BLaER1 (cell line): ENCODE results near the gene H2BW1.
"Not testable (repeated sequence)": the region's sequence is repeated elsewhere in the genome, so short reads cannot be mapped to it uniquely, and the experiment has no call there.

ENCODE experiments used
- H3K27ac ChIP-seq: shearing (Covaris generic); formaldehyde crosslinking; 2 replicates; pipeline ENCODE4 v1.8.1; 2022
- H3K27me3 ChIP-seq: shearing (Covaris generic); formaldehyde crosslinking; 2 replicates; pipeline ENCODE4 v1.8.1; 2022
- H3K36me3 ChIP-seq: shearing (Covaris generic); formaldehyde crosslinking; 2 replicates; pipeline ENCODE4 v1.8.1; 2022
- H3K4me1 ChIP-seq: shearing (Covaris generic); formaldehyde crosslinking; 2 replicates; pipeline ENCODE4 v1.8.1; 2022
- H3K4me2 ChIP-seq: shearing (Covaris generic); formaldehyde crosslinking; 2 replicates; pipeline ENCODE4 v1.8.1; 2022
- H3K4me3 ChIP-seq: shearing (Covaris generic); formaldehyde crosslinking; 2 replicates; pipeline ENCODE4 v1.8.1; 2022
- H3K9ac ChIP-seq: shearing (Covaris generic); formaldehyde crosslinking; 2 replicates; pipeline ENCODE4 v1.8.1; 2022
- H3K9me3 ChIP-seq: shearing (Covaris generic); formaldehyde crosslinking; 2 replicates; pipeline ENCODE4 v1.8.1; 2022
- H4K20me1 ChIP-seq: shearing (Covaris generic); formaldehyde crosslinking; 2 replicates; pipeline ENCODE4 v1.8.1; 2022
- Cebpa-rat ChIP-seq: shearing (Covaris generic); IDR thresholded peaks from 2 replicates; pipeline ENCODE4 v1.8.1; 2022

H2BW1 gene, protein sequence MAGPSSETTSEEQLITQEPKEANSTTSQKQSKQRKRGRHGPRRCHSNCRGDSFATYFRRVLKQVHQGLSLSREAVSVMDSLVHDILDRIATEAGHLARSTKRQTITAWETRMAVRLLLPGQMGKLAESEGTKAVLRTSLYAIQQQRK

GRCh38 chrX:104013606-104014005, at the start of gene H2BW1:
H2BW1 (minus strand) TSS chrX:104013708; CDS start chrX:104013576, 132 bp downstream.
- TF ChIP-seq Cebpa-rat = no peak
- Histone ChIP-seq H3K27ac (no peak within 1 kb of the TSS), H3K9ac (no peak within 1 kb of the TSS), H3K27me3 (no peaks in the 10 kb centered on the region), H3K36me3 (no peaks in the 10 kb centered on the region), H3K9me3 (peaks cover 7% of the 10 kb centered on the region), H4K20me1 (no peaks in the 10 kb centered on the region), H3K4me3 (no peak within 1 kb of the TSS), H3K4me1 (no peaks in the 10 kb centered on the region), H3K4me2 (no peak within 1 kb of the TSS)

GRCh38 chrX:104062636-104063035, 49.1 kb upstream of the H2BW1 start:
- not testable (repeated sequence) for H3K36me3 ChIP-seq

GRCh38 chrX:104054956-104055355, 41.4 kb upstream of the H2BW1 start:
- not testable (repeated sequence) for H3K27me3 ChIP-seq, H3K4me2 ChIP-seq, H3K9ac ChIP-seq, H3K9me3 ChIP-seq, H3K4me1 ChIP-seq, H3K4me3 ChIP-seq, H3K36me3 ChIP-seq, H4K20me1 ChIP-seq, H3K27ac ChIP-seq

More at GRCh38 chrX:104062636-104063035, 49.1 kb upstream of the H2BW1 start:
- H3K27me3 ChIP-seq, H3K9ac ChIP-seq, H3K27ac ChIP-seq, H3K4me2 ChIP-seq, H3K4me1 ChIP-seq, H3K4me3 ChIP-seq, H4K20me1 ChIP-seq, H3K9me3 ChIP-seq: not testable (repeated sequence)

GRCh38 chrX:104047171-104047570, 33.7 kb upstream of the H2BW1 start:
- no peaks in the 10 kb centered on the region for H3K27me3 ChIP-seq
- H4K20me1 ChIP-seq = no peaks in the 10 kb centered on the region
- no peak overlapping the region for H3K4me2 ChIP-seq
- H3K4me3 ChIP-seq = no peak overlapping the region
- no peak overlapping the region for H3K27ac ChIP-seq
- TF ChIP-seq Cebpa-rat = no peak
- no peak overlapping the region for H3K9ac ChIP-seq
- H3K9me3 ChIP-seq = 0 out of 2 replicates have a peak, but pooled peaks cover 3% of the 10 kb centered on the region
- H3K36me3 ChIP-seq = no peaks in the 10 kb centered on the region
- no peaks in the 10 kb centered on the region for H3K4me1 ChIP-seq

- Histone ChIP-seq H4K20me1 (no peaks in the 10 kb centered on the region), H3K4me3 (no peak overlapping the region), H3K36me3 (no peaks in the 10 kb centered on the region), H3K4me2 (no peak overlapping the region), H3K27ac (no peak overlapping the region), H3K27me3 (no peaks in the 10 kb centered on the region), H3K9me3 (0 out of 2 replicates have a peak, but pooled peaks cover 3% of the 10 kb centered on the region), H3K9ac (no peak overlapping the region), H3K4me1 (no peaks in the 10 kb centered on the region)
- no peak for TF ChIP-seq Cebpa-rat
Measured at GRCh38 chrX:104045642-104046041, 32.1 kb upstream of the H2BW1 start.

DNA sequence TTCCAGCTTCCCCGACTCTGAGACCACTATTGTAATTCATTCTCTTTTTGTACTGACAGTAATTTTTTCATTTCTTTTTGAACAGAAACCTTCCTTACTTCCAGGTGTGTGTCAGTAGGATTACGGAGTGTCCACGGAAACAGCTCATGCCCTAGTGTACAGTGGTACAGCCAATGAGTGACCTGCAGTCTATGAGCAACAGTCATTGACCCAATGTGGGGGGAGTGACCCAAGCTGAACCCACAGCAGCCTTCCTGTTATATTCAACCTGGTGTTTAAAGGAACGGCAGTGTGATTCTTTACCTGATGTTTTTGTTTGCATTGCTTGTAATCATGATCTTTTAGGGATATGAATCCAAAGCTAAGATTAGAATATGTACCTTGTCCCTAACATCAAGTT, 27.5 kb upstream of the H2BW1 start:
- Histone ChIP-seq H3K27me3 (no peaks in the 10 kb centered on the region), H3K4me2 (no peak overlapping the region), H3K4me1 (no peaks in the 10 kb centered on the region), H3K36me3 (no peaks in the 10 kb centered on the region), H3K4me3 (no peak overlapping the region), H4K20me1 (no peaks in the 10 kb centered on the region), H3K9ac (no peak overlapping the region), H3K9me3 (peaks cover 14% of the 10 kb centered on the region), H3K27ac (no peak overlapping the region)
- TF ChIP-seq Cebpa-rat = no peak

GRCh38 chrX:104039689-104040505, 26.4 kb upstream of the H2BW1 start, which contains the start of gene H2BW2:
H2BW2 (plus strand) TSS chrX:104039956; CDS start chrX:104039995, 39 bp downstream.
- Histone ChIP-seq H3K4me3 (no peak within 1 kb of the TSS), H3K4me1 (no peaks in the 10 kb centered on the region), H4K20me1 (no peaks in the 10 kb centered on the region), H3K27ac (no peak within 1 kb of the TSS), H3K27me3 (no peaks in the 10 kb centered on the region), H3K4me2 (no peak within 1 kb of the TSS), H3K9ac (no peak within 1 kb of the TSS), H3K36me3 (no peaks in the 10 kb centered on the region), H3K9me3 (peaks cover 11% of the 10 kb centered on the region)
- TF ChIP-seq Cebpa-rat = no peak

- H3K36me3 ChIP-seq = no peaks in the 10 kb centered on the region
- peaks cover 11% of the 10 kb centered on the region for H3K9me3 ChIP-seq
- no peak overlapping the region for H3K27ac ChIP-seq
- H4K20me1 ChIP-seq = no peaks in the 10 kb centered on the region
- no peaks in the 10 kb centered on the region for H3K4me1 ChIP-seq
- no peak for TF ChIP-seq Cebpa-rat
- no peaks in the 10 kb centered on the region for H3K27me3 ChIP-seq
- no peak overlapping the region for H3K9ac ChIP-seq
- no peak overlapping the region for H3K4me2 ChIP-seq
- no peak overlapping the region for H3K4me3 ChIP-seq
Measured at GRCh38 chrX:104018126-104018525, 4.6 kb upstream of the H2BW1 start.

GRCh38 chrX:104015576-104015975, 2.1 kb upstream of the H2BW1 start:
- not testable (repeated sequence) for H3K27me3 ChIP-seq, H4K20me1 ChIP-seq, H3K4me2 ChIP-seq, H3K9me3 ChIP-seq, H3K36me3 ChIP-seq, H3K4me1 ChIP-seq, H3K27ac ChIP-seq, H3K4me3 ChIP-seq, H3K9ac ChIP-seq

GRCh38 chrX:104013158-104013557, 350 bp downstream of the H2BW1 start:
- H3K27me3 ChIP-seq = no peaks in the 10 kb centered on the region
- no peaks in the 10 kb centered on the region for H3K36me3 ChIP-seq
- no peak overlapping the region for H3K4me3 ChIP-seq
- no peaks in the 10 kb centered on the region for H3K4me1 ChIP-seq
- no peak overlapping the region for H3K4me2 ChIP-seq
- no peak overlapping the region for H3K27ac ChIP-seq
- TF ChIP-seq Cebpa-rat = no peak
- H3K9ac ChIP-seq = no peak overlapping the region
- no peaks in the 10 kb centered on the region for H4K20me1 ChIP-seq
- peaks cover 7% of the 10 kb centered on the region for H3K9me3 ChIP-seq
